GM19395 (cell line): ENCODE measurements around the gene KAZALD1.

Source experiments
- ATAC-seq: cut with Tn5 transposase; IDR thresholded peaks from one replicate; pipeline ENCODE4 v1.9.1; 2021; ENCODE audit warnings: mild to moderate bottlenecking, moderate library complexity; ENCODE audit not compliant: unreplicated experiment

KAZALD1 gene

GRCh38 chr10:101061624-101062231 lies at the start of gene KAZALD1:
Gene KAZALD1 (plus strand): TSS chr10:101061989. CDS start chr10:101062593, 604 bp downstream.
- no peak for ATAC-seq

- ATAC-seq = no peak
Measured at GRCh38 chr10:101012525-101013364, 49.0 kb upstream of the KAZALD1 start.

GRCh38 chr10:101013365-101013825 lies 48.4 kb upstream of the KAZALD1 start:
- ATAC-seq = no peak

GRCh38 chr10:101014230-101014884 lies 47.4 kb upstream of the KAZALD1 start:
- ATAC-seq = no peak

GRCh38 chr10:101014966-101015581 lies 46.7 kb upstream of the KAZALD1 start:
- no peak for ATAC-seq

- ATAC-seq = no peak
Measured at GRCh38 chr10:101015582-101015973, 46.2 kb upstream of the KAZALD1 start.

- no peak for ATAC-seq
Measured at GRCh38 chr10:101016814-101017213, 45.0 kb upstream of the KAZALD1 start.

- ATAC-seq = no peak
Measured at GRCh38 chr10:101018118-101018599, 43.6 kb upstream of the KAZALD1 start.

- no peak for ATAC-seq
Measured at GRCh38 chr10:101018600-101019439, 43.0 kb upstream of the KAZALD1 start.

- no peak for ATAC-seq
Measured at GRCh38 chr10:101019440-101019703, 42.4 kb upstream of the KAZALD1 start.

GRCh38 chr10:101020427-101021075 lies 41.2 kb upstream of the KAZALD1 start:
- ATAC-seq = no peak

GRCh38 chr10:101021239-101021638 lies 40.5 kb upstream of the KAZALD1 start:
- no peak for ATAC-seq

- no peak for ATAC-seq
Measured at GRCh38 chr10:101021692-101022251, 40.0 kb upstream of the KAZALD1 start.

GRCh38 chr10:101022967-101023705 lies 38.7 kb upstream of the KAZALD1 start:
- no peak for ATAC-seq

GRCh38 chr10:101027106-101027720 lies 34.6 kb upstream of the KAZALD1 start:
- ATAC-seq = no peak

GRCh38 chr10:101028446-101029337 lies 33.1 kb upstream of the KAZALD1 start:
- no peak for ATAC-seq

GRCh38 chr10:101029520-101030295 lies 32.1 kb upstream of the KAZALD1 start:
- ATAC-seq = no peak
